Astrocyte of the spinal cord (primary cell): ENCODE data around the gene PITPNC1.
"Not testable (repeated sequence)": the region's sequence is repeated elsewhere in the genome, so short reads cannot be mapped to it uniquely, and the experiment has no call there.

Experiments
- DNase-seq: peaks from one replicate; pipeline ENCODE4 v3.0.0; 2011; ENCODE audit warnings: low read depth, low spot score
- H3K4me3 ChIP-seq: 2 replicates; pipeline ENCODE4 v1.5.1; 2011; ENCODE audit warnings: low read depth, mild to moderate bottlenecking, low read length, moderate library complexity
- CTCF ChIP-seq: IDR thresholded peaks from 2 replicates; pipeline ENCODE4 v1.5.1; 2012; ENCODE audit warnings: low read depth, mild to moderate bottlenecking, low read length, inconsistent platforms
- in situ Hi-C: cut with HindIII; loops from 2 replicates; pipeline ENCODE4 v1.10.0; 2017; ENCODE audit warnings: low sequenced_read_pairs

Gene PITPNC1

DNA sequence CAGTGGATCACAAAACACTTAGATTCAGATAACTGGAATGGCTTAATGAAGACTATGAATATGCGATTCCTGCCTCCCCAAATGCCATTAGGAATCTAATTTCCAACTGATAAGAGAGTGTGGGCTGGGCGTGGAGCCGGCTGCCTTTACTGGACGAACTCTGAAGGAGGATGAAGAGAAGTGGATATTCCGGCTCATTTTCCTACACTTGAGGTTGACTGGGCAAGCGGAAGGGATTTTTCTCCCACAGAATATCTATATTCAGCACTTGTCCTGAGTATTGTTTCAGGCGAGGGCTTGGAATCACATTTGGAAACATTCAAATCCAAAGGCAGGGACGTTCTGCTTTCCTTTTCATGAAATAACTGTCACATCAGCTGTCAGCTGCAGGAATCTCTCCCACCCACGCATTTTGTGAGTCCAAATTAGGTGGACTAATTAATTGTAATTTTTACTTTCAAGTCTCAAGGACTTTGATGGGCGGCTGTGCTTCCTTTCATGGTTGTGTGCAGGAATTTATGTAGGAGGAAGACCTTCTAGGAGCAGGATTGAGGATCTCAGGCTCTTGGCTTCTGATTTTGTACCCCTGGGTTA is 138.5 kb downstream of the PITPNC1 start:
- in situ Hi-C loops: no loop called here

DNA sequence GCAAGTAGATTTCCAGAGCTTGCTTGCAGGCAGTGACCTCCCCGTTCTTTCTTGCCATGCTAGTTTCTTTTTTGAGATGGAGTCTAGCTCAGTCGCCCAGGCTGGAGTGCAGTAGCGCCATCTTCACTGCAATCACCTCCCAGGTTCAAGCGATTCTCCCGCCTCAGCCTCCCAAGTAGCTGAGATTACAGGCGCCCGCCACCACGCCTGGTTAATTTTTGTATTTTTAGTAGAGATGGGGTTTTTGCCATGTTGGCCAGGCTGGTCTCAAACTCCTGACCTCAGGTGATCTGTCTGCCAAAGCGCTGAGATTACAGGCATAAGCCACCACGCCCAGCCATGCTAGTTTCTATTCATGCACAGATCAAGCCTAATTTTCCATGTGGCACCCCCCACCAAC is 139.5 kb downstream of the PITPNC1 start:
- DNase-seq, in situ Hi-C loops, H3K4me3 ChIP-seq: not testable (repeated sequence)

More for the DNA sequence above, 138.5 kb downstream of the PITPNC1 start:
- H3K4me3 ChIP-seq: no peak overlapping the region
- TF ChIP-seq CTCF: no peak
- no peak for DNase-seq

DNA sequence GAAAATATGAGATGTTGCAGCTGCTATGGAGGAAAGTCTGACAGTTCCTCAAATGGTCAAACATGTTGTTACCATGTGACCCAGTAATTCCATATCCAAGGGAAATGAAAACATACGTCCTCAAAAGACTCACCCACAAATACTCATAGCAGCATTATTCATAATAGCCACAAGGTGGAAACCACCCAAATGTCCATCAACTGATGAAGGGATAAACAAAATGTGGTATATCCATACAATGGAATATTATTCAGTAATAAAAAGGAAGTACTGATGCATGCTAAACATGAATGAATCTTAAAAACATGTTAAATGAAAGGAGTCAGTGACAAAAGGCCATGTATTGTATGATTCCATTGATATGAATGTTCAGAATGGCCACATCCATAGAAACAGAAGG is 140.2 kb downstream of the PITPNC1 start:
- no peak overlapping the region for H3K4me3 ChIP-seq
- DNase-seq: no peak
- in situ Hi-C loops: no loop called here
- no peak for TF ChIP-seq CTCF

GRCh38 chr17:67518876-67519275 is 141.8 kb downstream of the PITPNC1 start:
- TF ChIP-seq CTCF: no peak
- in situ Hi-C loops: no loop called here
- DNase-seq: no peak
- no peak overlapping the region for H3K4me3 ChIP-seq

GRCh38 chr17:67519801-67520251 is 142.7 kb downstream of the PITPNC1 start:
- DNase-seq: no peak
- no peak for TF ChIP-seq CTCF
- in situ Hi-C loops: no loop called here
- H3K4me3 ChIP-seq: no peak overlapping the region

- in situ Hi-C loops: no loop called here
- no peak overlapping the region for H3K4me3 ChIP-seq
- peak; percentile 48 for DNase-seq
- no peak for TF ChIP-seq CTCF
These were observed 143.3 kb downstream of the PITPNC1 start for GRCh38 chr17:67520252-67520906.
